HG03159 (cell line): Measurements from ENCODE around the gene NLRC3.

ENCODE experiments used
- ATAC-seq: cut with Tn5 transposase; IDR thresholded peaks from one replicate; pipeline ENCODE4 v1.9.1; 2021; ENCODE audit warnings: mild to moderate bottlenecking, moderate library complexity; ENCODE audit not compliant: unreplicated experiment

The NLRC3 gene

GRCh38 chr16:3580251-3580651 lies 3.0 kb upstream of the NLRC3 start:
- ATAC-seq = no peak

DNA sequence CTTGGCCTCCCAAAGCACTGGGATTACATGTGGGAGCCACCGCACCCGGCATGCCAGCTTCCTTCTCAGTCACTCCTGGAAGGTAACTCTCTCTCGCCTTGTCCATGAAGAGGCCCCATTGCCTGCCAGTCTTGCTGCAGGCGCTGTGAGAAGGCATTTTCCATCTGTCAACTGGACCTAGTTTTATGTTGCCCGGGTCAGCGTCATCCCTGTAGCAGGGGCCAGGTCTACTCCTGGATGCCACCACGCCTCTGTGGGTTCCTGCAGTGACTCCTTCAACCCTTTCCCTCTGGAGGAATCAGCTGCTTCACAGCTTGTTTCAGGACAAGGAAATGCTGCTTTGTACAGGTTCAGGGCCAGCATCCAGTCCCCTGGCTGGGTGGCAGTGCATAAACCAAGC lies 2.6 kb upstream of the NLRC3 start:
- no peak for ATAC-seq

GRCh38 chr16:3578610-3579551 lies 1.7 kb upstream of the NLRC3 start:
- ATAC-seq = peak; percentile 58

DNA sequence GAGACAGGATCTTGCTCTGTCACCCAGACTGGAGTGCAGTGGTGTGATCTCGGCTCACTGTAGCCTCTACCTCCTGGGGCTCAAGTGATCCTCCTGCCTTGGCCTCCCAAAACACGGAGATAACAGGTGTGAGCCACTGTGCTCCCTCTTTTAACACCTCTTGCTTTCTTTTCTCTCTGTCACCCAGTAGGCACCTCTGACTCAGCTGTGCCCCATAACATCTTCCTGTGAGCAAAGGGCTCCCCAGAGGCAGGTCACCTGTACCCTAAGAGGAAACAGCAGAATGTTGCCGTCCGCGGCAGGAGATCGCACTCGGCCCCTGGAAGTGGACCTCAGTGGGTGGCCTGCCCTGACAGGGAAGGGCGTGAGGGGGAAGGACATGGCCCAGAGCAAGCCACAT lies 918 bp upstream of the NLRC3 start:
- no peak for ATAC-seq

- ATAC-seq = no peak
Measured at GRCh38 chr16:3576211-3576610, 992 bp downstream of the NLRC3 start.

GRCh38 chr16:3575491-3575890 lies 1.7 kb downstream of the NLRC3 start:
- ATAC-seq = no peak

DNA sequence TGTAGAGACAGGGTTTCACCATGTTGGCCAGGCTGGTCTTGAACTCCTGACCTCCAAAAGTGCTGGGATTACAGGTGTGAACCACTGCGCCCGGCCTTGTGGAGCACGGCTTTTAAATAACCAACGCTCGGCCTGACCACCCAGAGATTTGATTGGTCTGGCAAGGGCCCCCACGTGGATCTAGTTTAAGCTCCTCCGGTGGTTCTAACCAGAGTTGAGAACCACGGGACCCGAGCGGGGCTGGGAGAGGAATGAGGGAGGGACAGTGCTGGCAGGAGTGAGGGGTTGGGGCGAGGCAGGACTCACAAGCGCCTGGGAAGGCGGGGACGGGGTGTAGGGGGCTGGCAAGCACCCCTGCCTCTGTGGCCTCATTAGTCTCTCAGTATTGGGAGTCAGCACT lies 3.0 kb downstream of the NLRC3 start:
- no peak for ATAC-seq

DNA sequence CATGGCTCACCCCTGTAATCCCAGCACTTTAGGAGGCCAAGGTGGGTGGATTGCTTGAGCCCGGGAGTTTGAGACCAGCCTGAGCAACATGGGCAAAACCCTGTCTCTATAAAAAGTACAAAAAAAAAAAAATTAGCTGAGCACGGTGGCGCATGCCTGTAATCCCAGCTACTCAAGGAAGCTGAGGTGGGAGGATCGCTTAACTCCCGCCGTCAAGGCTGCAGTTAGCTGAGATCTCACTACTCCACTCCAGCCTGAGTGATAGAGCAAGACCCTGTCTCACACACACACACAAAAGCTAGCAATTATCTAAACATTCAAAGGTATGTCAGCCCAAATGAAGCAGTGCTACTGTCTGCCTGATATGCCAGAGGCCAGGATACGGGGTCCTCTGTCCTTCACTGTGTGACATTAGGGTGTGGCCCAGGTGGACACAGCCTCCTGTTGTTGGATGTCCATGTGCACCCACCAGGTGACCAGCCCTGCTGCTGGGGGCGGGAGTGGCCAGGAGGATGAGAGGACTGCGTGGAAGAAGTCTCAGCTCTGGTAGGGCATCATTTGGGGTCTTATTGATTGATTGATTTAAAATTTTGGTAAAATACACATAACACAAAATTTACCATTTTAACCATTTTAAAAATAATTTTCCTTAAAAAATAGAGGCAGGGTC lies 3.9 kb downstream of the NLRC3 start:
- no peak for ATAC-seq

- ATAC-seq = no peak
Measured at GRCh38 chr16:3570420-3571062, 6.7 kb downstream of the NLRC3 start.

GRCh38 chr16:3569851-3570250 lies 7.4 kb downstream of the NLRC3 start:
- no peak for ATAC-seq

- no peak for ATAC-seq
Measured at GRCh38 chr16:3566990-3567389, 10.2 kb downstream of the NLRC3 start.

DNA sequence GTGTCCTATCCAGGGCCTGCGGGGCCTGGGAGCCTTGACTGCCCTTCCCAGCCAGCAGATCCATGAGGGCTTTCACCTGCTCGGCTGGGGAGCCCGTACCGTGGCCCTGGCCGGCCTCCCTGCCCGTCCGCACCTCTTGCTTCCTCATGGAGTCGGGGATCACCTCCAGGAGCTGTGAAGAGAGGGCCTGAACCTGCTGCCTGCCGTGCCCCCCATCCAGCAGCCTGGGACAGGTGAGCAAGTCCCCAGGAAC lies 12.4 kb downstream of the NLRC3 start:
- no peak for ATAC-seq

- no peak for ATAC-seq
Measured at GRCh38 chr16:3564130-3564888, 12.9 kb downstream of the NLRC3 start.

DNA sequence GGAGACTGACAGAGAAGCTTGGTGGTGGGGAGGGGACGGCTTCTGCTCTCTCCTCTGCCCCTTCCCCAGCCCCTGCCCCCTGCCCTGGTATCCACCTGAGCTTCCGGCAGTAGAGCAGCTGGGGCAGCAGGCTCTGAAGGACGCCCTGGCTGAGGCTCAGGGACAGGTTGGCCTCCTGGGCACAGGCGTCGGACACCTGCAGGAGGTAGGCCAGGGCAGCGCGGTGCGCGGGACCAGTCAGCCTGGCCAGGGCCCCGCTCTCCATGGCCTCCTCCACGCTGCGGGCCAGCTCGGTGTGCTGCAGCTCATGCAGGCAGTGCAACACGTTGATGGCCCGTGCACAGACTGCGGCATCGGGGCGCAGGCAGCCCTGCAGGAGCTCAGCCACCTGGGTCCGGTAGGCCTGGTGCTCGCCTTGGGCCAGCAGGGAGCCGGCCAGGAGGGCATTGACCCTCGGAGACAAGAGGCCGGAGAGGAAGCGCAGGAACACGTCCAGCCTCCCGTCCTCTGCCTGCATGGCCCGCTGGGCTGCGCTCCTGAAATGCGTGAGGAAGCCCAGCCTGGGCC lies 14.2 kb downstream of the NLRC3 start:
- ATAC-seq = no peak

- no peak for ATAC-seq
Measured at GRCh38 chr16:3561626-3562025, 15.6 kb downstream of the NLRC3 start.

DNA sequence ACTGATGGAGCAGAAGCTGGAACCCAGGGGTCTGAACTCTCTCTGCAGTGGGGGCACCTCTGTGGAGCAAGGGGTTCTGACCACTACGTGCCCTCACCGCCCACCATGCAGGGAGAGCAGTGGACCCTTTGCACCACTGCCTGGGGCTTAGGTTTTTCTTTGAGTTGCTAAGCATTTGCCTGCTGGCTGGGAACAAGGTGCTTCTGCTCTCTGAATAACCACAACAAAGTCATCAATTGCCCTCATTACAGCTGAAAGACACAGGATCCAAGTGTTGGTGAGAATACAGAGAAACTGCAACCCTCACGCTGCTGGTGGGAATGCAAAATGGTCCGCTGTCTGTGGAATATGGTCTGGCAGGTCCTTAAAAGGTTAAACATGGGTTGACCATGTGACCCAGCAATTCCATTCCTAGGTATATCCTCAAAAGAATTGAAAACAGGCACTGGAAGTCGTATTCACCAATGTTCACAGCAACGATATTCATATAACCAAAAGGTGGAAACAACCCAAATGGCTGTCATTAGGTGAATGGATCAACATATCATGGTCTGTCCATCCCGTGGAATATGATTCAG lies 22.8 kb downstream of the NLRC3 start:
- no peak for ATAC-seq

GRCh38 chr16:3553138-3553923 lies 23.9 kb downstream of the NLRC3 start:
- ATAC-seq = no peak

DNA sequence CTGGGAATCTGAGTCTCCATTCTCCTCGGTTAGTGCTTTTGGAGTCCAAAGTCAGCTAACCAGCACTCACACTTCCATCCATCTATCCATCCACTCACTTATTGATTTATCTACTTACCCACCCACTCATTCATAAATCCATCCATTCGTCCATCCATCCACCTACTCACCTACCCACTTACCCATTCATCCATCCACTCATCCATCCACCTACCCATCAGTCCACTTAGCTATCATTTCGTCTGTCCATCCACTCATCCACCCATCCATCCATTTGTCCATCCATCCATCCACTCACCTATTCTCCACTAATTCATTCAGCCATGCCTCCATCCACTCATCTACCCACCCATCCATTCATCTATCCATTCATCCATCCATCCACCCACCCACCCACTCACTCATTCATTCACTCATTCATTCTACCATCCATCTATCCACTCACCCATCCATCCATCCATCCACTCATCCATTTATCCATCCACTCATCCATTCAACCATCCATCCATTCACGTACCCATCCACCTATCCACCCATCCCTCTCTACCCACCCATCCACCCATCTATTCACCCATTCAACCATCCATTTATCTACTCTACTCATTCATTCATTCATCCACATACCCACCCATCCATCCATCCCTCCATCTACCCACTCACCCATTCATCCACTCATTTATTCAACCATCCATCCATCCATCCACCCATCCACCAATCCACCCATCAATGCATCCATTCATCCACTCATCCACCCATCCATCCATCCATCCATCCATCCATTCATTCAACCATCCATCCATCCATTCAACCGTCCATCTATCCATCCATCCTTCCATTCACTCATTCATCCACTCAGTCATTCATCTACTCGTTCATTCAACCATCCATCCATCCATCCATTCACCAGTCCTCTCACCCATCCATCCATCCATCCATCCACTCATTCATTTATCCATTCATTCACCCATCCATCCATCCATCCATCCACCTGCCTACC lies 26.1 kb downstream of the NLRC3 start:
- no peak for ATAC-seq

DNA sequence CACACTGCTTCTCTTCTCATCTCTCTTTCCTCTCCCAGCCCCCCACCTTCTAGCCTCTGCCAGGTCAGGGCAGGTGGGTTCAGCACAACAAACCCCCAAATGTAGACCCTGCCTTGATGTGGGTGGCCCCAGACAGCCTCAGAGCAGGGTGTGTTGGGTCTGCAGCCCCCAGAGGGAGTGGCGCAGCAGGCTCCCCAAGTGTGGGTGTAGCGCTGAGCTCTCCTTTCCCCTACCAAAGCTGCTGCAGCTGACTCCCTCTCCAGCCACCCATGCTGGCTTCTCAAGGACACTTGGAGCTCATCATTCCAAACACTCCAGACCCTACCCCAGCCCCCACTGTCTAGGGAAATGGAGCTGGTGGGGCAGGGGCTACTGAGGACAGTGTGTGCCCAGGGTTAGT lies 27.3 kb downstream of the NLRC3 start:
- ATAC-seq = no peak
